Measurements from ENCODE around the gene KIF9. TPM values are rescaled to one million over a fixed set of nuclear protein-coding genes. Genes with fewer than 3 reads are reported as not detected.
"Not testable (repeated sequence)": the region's sequence is repeated elsewhere in the genome, so short reads cannot be mapped to it uniquely, and the experiment has no call there.

KIF9 gene
- total RNA-seq, 1 experiment from 2014 or later = 7.1 TPM

DNA sequence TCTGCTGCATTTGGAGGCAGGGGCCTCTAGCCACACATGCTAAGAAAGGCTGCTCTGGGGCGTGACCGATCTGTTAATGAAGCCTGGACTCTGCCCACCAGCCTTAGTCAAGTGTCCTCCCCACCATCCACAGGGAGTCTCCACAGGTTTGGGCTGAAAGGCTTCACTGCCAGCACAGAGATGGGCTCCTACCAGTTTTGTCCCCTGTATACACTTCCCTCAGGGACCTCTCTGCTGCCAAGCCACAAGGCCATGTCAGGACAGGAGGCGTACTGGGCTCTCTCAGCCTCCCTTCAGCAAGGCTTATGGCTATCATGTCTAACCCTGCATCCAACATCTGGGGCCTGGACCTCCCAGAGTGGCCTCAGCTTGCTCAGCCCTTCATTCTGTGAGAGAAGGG lies 23.5 kb downstream of the KIF9 start:
- no peaks in the 10 kb centered on the region for H3K9me3 ChIP-seq
- ChIA-PET POLR2A (no interaction called here), CTCF (no interaction called here)
- Mint-ChIP-seq H3K4me3 (ENCODE audit: unreplicated experiment) (no peak overlapping the region), H3K36me3 (ENCODE audit: insufficient read depth, unreplicated experiment) (no peaks in the 10 kb centered on the region), H3K9me3 (ENCODE audit: unreplicated experiment) (no peaks in the 10 kb centered on the region), H3K4me1 (ENCODE audit: low read depth, unreplicated experiment) (peaks cover 10% of the 10 kb centered on the region), H3K27ac (ENCODE audit: unreplicated experiment) (peak overlapping the region; percentile 61), H3K27me3 (ENCODE audit: insufficient read depth, unreplicated experiment) (no peaks in the 10 kb centered on the region)
- BruUV-seq (replicated peaks) = no TSS peak
- TF ChIP-seq, protein P1, sequence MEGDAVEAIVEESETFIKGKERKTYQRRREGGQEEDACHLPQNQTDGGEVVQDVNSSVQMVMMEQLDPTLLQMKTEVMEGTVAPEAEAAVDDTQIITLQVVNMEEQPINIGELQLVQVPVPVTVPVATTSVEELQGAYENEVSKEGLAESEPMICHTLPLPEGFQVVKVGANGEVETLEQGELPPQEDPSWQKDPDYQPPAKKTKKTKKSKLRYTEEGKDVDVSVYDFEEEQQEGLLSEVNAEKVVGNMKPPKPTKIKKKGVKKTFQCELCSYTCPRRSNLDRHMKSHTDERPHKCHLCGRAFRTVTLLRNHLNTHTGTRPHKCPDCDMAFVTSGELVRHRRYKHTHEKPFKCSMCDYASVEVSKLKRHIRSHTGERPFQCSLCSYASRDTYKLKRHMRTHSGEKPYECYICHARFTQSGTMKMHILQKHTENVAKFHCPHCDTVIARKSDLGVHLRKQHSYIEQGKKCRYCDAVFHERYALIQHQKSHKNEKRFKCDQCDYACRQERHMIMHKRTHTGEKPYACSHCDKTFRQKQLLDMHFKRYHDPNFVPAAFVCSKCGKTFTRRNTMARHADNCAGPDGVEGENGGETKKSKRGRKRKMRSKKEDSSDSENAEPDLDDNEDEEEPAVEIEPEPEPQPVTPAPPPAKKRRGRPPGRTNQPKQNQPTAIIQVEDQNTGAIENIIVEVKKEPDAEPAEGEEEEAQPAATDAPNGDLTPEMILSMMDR (IDR thresholded peaks at IDR 0.05; ENCODE audit: insufficient read depth in 1 of 2, low read depth in 1 of 2, low read length in 1 of 2, severe bottlenecking in 1 of 2, unreplicated experiment in 1 of 2) = no peak
- DNase-seq = no peak
- no peaks in the 10 kb centered on the region for H3K36me3 ChIP-seq (ENCODE audit: control insufficient read depth, insufficient read depth, low read length)
- peaks cover 17% of the 10 kb centered on the region for H3K4me1 ChIP-seq
- intact Hi-C loops (cut with micrococcal nuclease; ENCODE audit: unreplicated experiment) = no loop called here
- H3K4me3 ChIP-seq (ENCODE audit: low read depth, low read length) = no peak overlapping the region
- H3K27me3 ChIP-seq (replicated peaks; ENCODE audit: control insufficient read depth, insufficient read depth, low read length) = no peaks in the 10 kb centered on the region

DNA sequence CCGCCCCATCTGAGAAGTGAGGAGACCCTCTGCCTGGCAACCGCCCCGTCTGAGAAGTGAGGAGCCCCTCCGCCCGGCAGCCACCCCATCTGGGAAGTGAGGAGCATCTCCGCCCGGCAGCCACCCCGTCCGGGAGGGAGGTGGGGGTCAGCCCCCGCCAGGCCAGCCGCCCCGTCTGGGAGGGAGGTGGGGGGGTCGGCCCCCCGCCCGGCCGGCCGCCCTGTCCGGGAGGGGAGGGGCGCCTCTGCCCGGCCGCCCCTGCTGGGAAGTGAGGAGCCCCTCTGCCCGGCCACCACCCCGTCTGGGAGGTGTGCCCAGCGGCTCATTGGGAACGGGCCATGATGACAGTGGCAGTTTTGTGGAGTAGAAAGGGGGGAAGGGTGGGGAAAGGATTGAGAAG lies 26.3 kb downstream of the KIF9 start:
- DNase-seq; H3K27me3 ChIP-seq (replicated peaks; ENCODE audit: control insufficient read depth, insufficient read depth, low read length); H3K27ac Mint-ChIP-seq (ENCODE audit: unreplicated experiment); intact Hi-C loops (cut with micrococcal nuclease; ENCODE audit: unreplicated experiment); BruUV-seq (replicated peaks); H3K4me1 Mint-ChIP-seq (ENCODE audit: low read depth, unreplicated experiment); H3K4me3 ChIP-seq (ENCODE audit: low read depth, low read length); POLR2A ChIA-PET; H3K4me3 Mint-ChIP-seq (ENCODE audit: unreplicated experiment); H3K36me3 Mint-ChIP-seq (ENCODE audit: insufficient read depth, unreplicated experiment); H3K9me3 Mint-ChIP-seq (ENCODE audit: unreplicated experiment); CTCF ChIA-PET; H3K36me3 ChIP-seq (ENCODE audit: control insufficient read depth, insufficient read depth, low read length); H3K27me3 Mint-ChIP-seq (ENCODE audit: insufficient read depth, unreplicated experiment); H3K9me3 ChIP-seq: not testable (repeated sequence)
- peaks cover 17% of the 10 kb centered on the region for H3K4me1 ChIP-seq

DNA sequence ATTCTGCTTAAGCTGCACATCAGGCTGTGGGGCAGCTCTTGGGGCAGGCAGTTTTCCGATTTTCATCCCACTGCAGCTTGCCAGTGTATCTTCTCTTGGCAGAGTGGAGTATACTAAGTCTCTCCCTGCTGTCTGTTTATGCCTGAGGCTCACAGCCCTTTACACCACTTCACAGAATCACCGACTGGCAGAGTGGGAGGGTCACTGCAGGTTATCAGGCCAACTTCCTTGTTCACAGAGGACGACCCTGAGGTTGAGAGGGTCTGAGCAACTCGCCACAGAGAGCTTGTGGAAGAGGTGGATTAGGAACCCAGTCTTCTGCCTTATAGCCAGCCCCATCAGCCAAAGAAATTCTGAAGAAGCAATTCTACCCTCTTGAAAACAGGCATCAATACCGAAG lies 30.9 kb downstream of the KIF9 start:
- intact Hi-C loops (cut with micrococcal nuclease; ENCODE audit: unreplicated experiment) = loop anchor here (2.0 kb wide), 2 partner anchors 31 to 119 kb away; partner anchors contain the start of genes KIF9 and KLHL18
- H3K9me3 ChIP-seq = no peaks in the 10 kb centered on the region
- DNase-seq = no peak
- TF ChIP-seq, protein P1 (IDR thresholded peaks at IDR 0.05; ENCODE audit: insufficient read depth in 1 of 2, low read depth in 1 of 2, low read length in 1 of 2, severe bottlenecking in 1 of 2, unreplicated experiment in 1 of 2) = no peak
- H3K4me3 Mint-ChIP-seq (ENCODE audit: unreplicated experiment) = no peak overlapping the region
- H3K4me1 ChIP-seq = no peaks in the 10 kb centered on the region
- no peaks in the 10 kb centered on the region for H3K36me3 Mint-ChIP-seq (ENCODE audit: insufficient read depth, unreplicated experiment)
- CTCF ChIA-PET = interaction anchor here (1.8 kb wide), 1 partner anchor 72 kb away, joined by 11 read pairs; no protein-coding TSS in a partner anchor
- no peaks in the 10 kb centered on the region for H3K27me3 Mint-ChIP-seq (ENCODE audit: insufficient read depth, unreplicated experiment)
- POLR2A ChIA-PET = no interaction called here
- no peaks in the 10 kb centered on the region for H3K27me3 ChIP-seq (replicated peaks; ENCODE audit: control insufficient read depth, insufficient read depth, low read length)
- no peaks in the 10 kb centered on the region for H3K4me1 Mint-ChIP-seq (ENCODE audit: low read depth, unreplicated experiment)
- H3K9me3 Mint-ChIP-seq (ENCODE audit: unreplicated experiment) = no peaks in the 10 kb centered on the region
- H3K27ac Mint-ChIP-seq (ENCODE audit: unreplicated experiment) = no peak overlapping the region
- BruUV-seq (replicated peaks) = no TSS peak
- H3K36me3 ChIP-seq (ENCODE audit: control insufficient read depth, insufficient read depth, low read length) = no peaks in the 10 kb centered on the region
- no peak overlapping the region for H3K4me3 ChIP-seq (ENCODE audit: low read depth, low read length)

DNA sequence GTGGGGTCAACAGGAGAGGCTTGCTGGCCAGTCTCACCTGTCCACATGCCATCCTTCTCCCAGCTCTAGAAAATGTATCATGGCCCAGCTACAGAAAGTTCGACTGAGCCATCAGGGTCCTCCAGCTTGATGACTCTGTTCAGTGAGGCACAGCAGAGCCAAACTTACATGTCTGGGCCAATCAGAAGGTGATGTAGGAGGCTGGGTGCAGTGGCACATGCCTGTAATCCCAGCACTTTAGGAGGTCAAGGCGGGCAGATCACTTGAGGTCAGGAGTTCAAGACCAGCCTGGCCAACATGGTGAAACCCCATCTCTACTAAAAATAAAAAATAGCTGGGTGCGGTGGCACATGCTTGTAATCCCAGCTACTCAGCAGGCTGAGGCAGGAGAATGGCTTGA lies 31.5 kb downstream of the KIF9 start:
- H3K27ac Mint-ChIP-seq (ENCODE audit: unreplicated experiment); BruUV-seq (replicated peaks); DNase-seq; H3K36me3 ChIP-seq (ENCODE audit: control insufficient read depth, insufficient read depth, low read length); H3K27me3 Mint-ChIP-seq (ENCODE audit: insufficient read depth, unreplicated experiment); H3K4me3 Mint-ChIP-seq (ENCODE audit: unreplicated experiment); H3K9me3 Mint-ChIP-seq (ENCODE audit: unreplicated experiment); H3K9me3 ChIP-seq; H3K4me1 Mint-ChIP-seq (ENCODE audit: low read depth, unreplicated experiment); H3K36me3 Mint-ChIP-seq (ENCODE audit: insufficient read depth, unreplicated experiment); H3K4me3 ChIP-seq (ENCODE audit: low read depth, low read length); H3K27me3 ChIP-seq (replicated peaks; ENCODE audit: control insufficient read depth, insufficient read depth, low read length); POLR2A ChIA-PET; H3K4me1 ChIP-seq: not testable (repeated sequence)
- CTCF ChIA-PET = interaction anchor here (0.9 to 1.8 kb wide), 4 partner anchors 11 to 130 kb away, joined by 3 to 11 read pairs (median 5); partner anchors contain the start of gene PTPN23
- intact Hi-C loops (cut with micrococcal nuclease; ENCODE audit: unreplicated experiment) = loop anchor here (2.0 kb wide), 2 partner anchors 32 to 120 kb away; partner anchors contain the start of genes KIF9 and KLHL18
